MCF 10A (cell line): ENCODE measurements around the gene CEP112. TPM values are rescaled to one million over a fixed set of nuclear protein-coding genes. Genes with fewer than 3 reads are reported as not detected.
A peak's percentile ranks its signal among the peaks of the same experiment; 100 is the strongest.

Experiments
- BruUV-seq: library from RNA; stranded (reverse); fragments of 400-500 nt; replicated peaks from 2 replicates; lab custom pipeline; 2021; lab: Mats Ljungman, UMichigan
- CTCF ChIA-PET: fragments of 300-600 bp; sonication (Branson Sonifier 250); formaldehyde crosslinking; extraction: SDS; loops from one replicate; lab custom pipeline; 2021; ENCODE audit warnings: antibody characterized with exemption, inconsistent platforms; lab: Yijun Ruan, JAX
- POLR2A ChIA-PET: fragments of 300-600, 350-650 bp; sonication (Branson Sonifier 250); formaldehyde crosslinking; extraction: SDS; loops from one replicate; lab custom pipeline; 2020; ENCODE audit warnings: antibody characterized with exemption, inconsistent platforms; lab: Yijun Ruan, JAX
- DNase-seq: peaks from one replicate; pipeline ENCODE4 v3.0.0-alpha.2; 2018; ENCODE audit not compliant: unreplicated experiment
- H3K27ac Mint-ChIP-seq: one replicate; pipeline ENCODE4 v1.8.0; 2022; ENCODE audit warnings: mild to moderate bottlenecking, low read depth, mixed read lengths; ENCODE audit not compliant: unreplicated experiment
- H3K27me3 Mint-ChIP-seq: one replicate; pipeline ENCODE4 v1.8.0; 2022; ENCODE audit warnings: mixed read lengths; ENCODE audit not compliant: insufficient read depth, unreplicated experiment
- H3K36me3 Mint-ChIP-seq: one replicate; pipeline ENCODE4 v1.8.0; 2022; ENCODE audit warnings: mild to moderate bottlenecking, moderate library complexity, mixed read lengths; ENCODE audit not compliant: insufficient read depth, unreplicated experiment
- H3K4me1 Mint-ChIP-seq: one replicate; pipeline ENCODE4 v1.8.0; 2022; ENCODE audit warnings: mixed read lengths; ENCODE audit not compliant: insufficient read depth, unreplicated experiment
- H3K4me3 Mint-ChIP-seq: one replicate; pipeline ENCODE4 v1.8.0; 2022; ENCODE audit warnings: mild to moderate bottlenecking, moderate library complexity, mixed read lengths; ENCODE audit not compliant: unreplicated experiment
- H3K9me3 Mint-ChIP-seq: one replicate; pipeline ENCODE4 v1.8.0; 2022; ENCODE audit warnings: mixed read lengths; ENCODE audit not compliant: unreplicated experiment
- CTCF ChIP-seq: fragments of 200-600 bp; IDR thresholded peaks from one replicate; pipeline ENCODE4 v1.8.0; 2022; ENCODE audit warnings: antibody characterized with exemption, mild to moderate bottlenecking; ENCODE audit not compliant: unreplicated experiment
- intact Hi-C: fragments of 100-400 bp; cut with micrococcal nuclease; formaldehyde crosslinking; loops from 2 replicates; pipeline ENCODE4 v1.14.1; 2022
- total RNA-seq: library from RNA; stranded (reverse); gene quantifications from 2 replicates; pipeline ENCODE4 v1.2.3, GENCODE V29; 2022

The CEP112 gene
- total RNA-seq, 1 experiment from 2014 or later: 8.1 TPM

- ChIA-PET CTCF (interaction anchor here (0.5 to 2.9 kb wide), 3 partner anchors 10 to 339 kb away, joined by 3 to 13 read pairs (median 4); no protein-coding TSS in a partner anchor), POLR2A (no interaction called here)
- Mint-ChIP-seq H3K27ac (no peak overlapping the region), H3K4me1 (no peaks in the 10 kb centered on the region), H3K27me3 (peaks cover 16% of the 10 kb centered on the region), H3K9me3 (peaks cover 8% of the 10 kb centered on the region), H3K4me3 (no peak overlapping the region), H3K36me3 (peaks cover 4% of the 10 kb centered on the region)
- TF ChIP-seq CTCF: no peak
- no TSS peak for BruUV-seq
- intact Hi-C loops: no loop called here
- no peak for DNase-seq
Observed at GRCh38 chr17:66210208-66210574, 18.3 kb upstream of the CEP112 start.

- ChIA-PET POLR2A (no interaction called here), CTCF (interaction anchor here (2.9 kb wide), 1 partner anchor 7 kb away, joined by 13 read pairs; no protein-coding TSS in a partner anchor)
- H3K9me3 Mint-ChIP-seq: peaks cover 8% of the 10 kb centered on the region
- peaks cover 16% of the 10 kb centered on the region for H3K27me3 Mint-ChIP-seq
- no peak for DNase-seq
- peaks cover 4% of the 10 kb centered on the region for H3K36me3 Mint-ChIP-seq
- H3K27ac Mint-ChIP-seq: no peak overlapping the region
- no peaks in the 10 kb centered on the region for H3K4me1 Mint-ChIP-seq
- intact Hi-C loops: no loop called here
- BruUV-seq: no TSS peak
- no peak for TF ChIP-seq CTCF
- no peak overlapping the region for H3K4me3 Mint-ChIP-seq
Observed at GRCh38 chr17:66207936-66208335, 16.0 kb upstream of the CEP112 start.

GRCh38 chr17:66203274-66204015 is 11.5 kb upstream of the CEP112 start:
- ChIA-PET POLR2A (no interaction called here), CTCF (interaction anchor here (1.0 to 1.6 kb wide), 2 partner anchors 51 to 422 kb away, joined by 5 read pairs; no protein-coding TSS in a partner anchor)
- no peak overlapping the region for H3K4me3 Mint-ChIP-seq
- no peak overlapping the region for H3K27ac Mint-ChIP-seq
- no peaks in the 10 kb centered on the region for H3K36me3 Mint-ChIP-seq
- DNase-seq: no peak
- no peak for TF ChIP-seq CTCF
- intact Hi-C loops: no loop called here
- H3K4me1 Mint-ChIP-seq: peaks cover 6% of the 10 kb centered on the region
- no TSS peak for BruUV-seq
- H3K9me3 Mint-ChIP-seq: peaks cover 6% of the 10 kb centered on the region
- no peaks in the 10 kb centered on the region for H3K27me3 Mint-ChIP-seq

GRCh38 chr17:66200685-66201092 is 8.8 kb upstream of the CEP112 start:
- TF ChIP-seq CTCF: peak; percentile 64

More at GRCh38 chr17:66200685-66201092, 8.8 kb upstream of the CEP112 start:
- DNase-seq: peak; percentile 79
- ChIA-PET CTCF (interaction anchor here (0.6 to 2.4 kb wide), 45 partner anchors 9 to 1126 kb away, joined by 3 to 13 read pairs (median 4); partner anchors contain the start of gene CEP112), POLR2A (interaction anchor here (0.6 to 2.4 kb wide), 3 partner anchors 10 to 518 kb away, joined by 3 to 7 read pairs (median 4); no protein-coding TSS in a partner anchor)
- no peaks in the 10 kb centered on the region for H3K9me3 Mint-ChIP-seq
- no peak overlapping the region for H3K4me3 Mint-ChIP-seq
- intact Hi-C loops: loop anchor here (1.0 to 2.0 kb wide), 6 partner anchors 55 to 706 kb away; no protein-coding TSS in a partner anchor
- H3K4me1 Mint-ChIP-seq: peaks cover 6% of the 10 kb centered on the region
- H3K36me3 Mint-ChIP-seq: no peaks in the 10 kb centered on the region
- BruUV-seq: no TSS peak
- no peak overlapping the region for H3K27ac Mint-ChIP-seq
- H3K27me3 Mint-ChIP-seq: no peaks in the 10 kb centered on the region
